Measurements from ENCODE around the gene MAT2B. TPM values are rescaled to one million over a fixed set of nuclear protein-coding genes. Genes with fewer than 3 reads are reported as not detected.

MAT2B gene
- total RNA-seq, 1 experiment from 2014 or later, result 48.4 TPM

DNA sequence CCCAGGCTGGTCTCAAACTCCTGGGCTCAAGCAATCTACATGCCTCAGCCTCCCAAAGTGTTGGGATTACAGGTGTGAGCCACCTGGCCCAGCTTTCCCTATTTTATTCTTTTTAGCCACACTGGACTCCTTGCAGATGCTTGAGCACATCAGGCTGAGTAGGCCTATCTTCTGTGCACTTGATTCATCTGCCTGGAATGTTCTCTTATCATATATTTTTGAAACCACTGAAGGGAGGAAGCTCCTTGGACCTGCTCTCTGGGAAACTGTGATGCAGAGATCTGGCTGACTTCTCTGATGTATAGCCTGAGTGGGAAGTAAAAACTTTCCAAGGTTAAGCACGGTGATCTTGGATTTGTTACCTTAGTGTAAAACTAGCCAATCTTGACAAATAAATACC, 6.5 kb upstream of the MAT2B start:
- Histone ChIP-seq H3T11ph (ENCODE audit: low read length) (no peak overlapping the region), H3K79me1 (ENCODE audit: insufficient read depth, low read depth, low read length, poor library complexity, severe bottlenecking) (no peaks in the 10 kb centered on the region)

More for the DNA sequence above, 6.5 kb upstream of the MAT2B start:
- no peak overlapping the region for H4K91ac ChIP-seq (ENCODE audit: insufficient read length, low read depth, low read length)
- no peaks in the 10 kb centered on the region for H3K9me3 Mint-ChIP-seq
- peaks cover 8 to 9% of the 10 kb centered on the region in 2 experiments for H3K4me1 Mint-ChIP-seq
- H4K8ac ChIP-seq (replicated peaks; ENCODE audit: insufficient read length, low read depth, low read length), result no peak overlapping the region
- WGBS (ENCODE audit: extremely low coverage, insufficient read length, low lambda C conversion rate), result no CpG with 5 or more reads among the region's 1 CpG
- no peak overlapping the region for H2AK5ac ChIP-seq (ENCODE audit: insufficient read length, low read length)
- H4K5ac ChIP-seq (ENCODE audit: insufficient read length, low read depth, low read length), result no peak overlapping the region
- H3K9ac ChIP-seq (ENCODE audit: extremely low read depth, insufficient read length, low read length), result no peak overlapping the region
- no peaks in the 10 kb centered on the region for H3K9me3 ChIP-seq (ENCODE audit: control insufficient read depth, low read depth, low read length)
- no peak overlapping the region for H3K27ac ChIP-seq (ENCODE audit: insufficient read length, low read depth, low read length)
- no peak overlapping the region for H3K4ac ChIP-seq (ENCODE audit: low read depth, low read length)
- no peak overlapping the region for H3K27ac Mint-ChIP-seq
- no peak overlapping the region for H3K4me2 ChIP-seq (ENCODE audit: insufficient read depth, insufficient read length, low read length)
- TF ChIP-seq, protein P1, sequence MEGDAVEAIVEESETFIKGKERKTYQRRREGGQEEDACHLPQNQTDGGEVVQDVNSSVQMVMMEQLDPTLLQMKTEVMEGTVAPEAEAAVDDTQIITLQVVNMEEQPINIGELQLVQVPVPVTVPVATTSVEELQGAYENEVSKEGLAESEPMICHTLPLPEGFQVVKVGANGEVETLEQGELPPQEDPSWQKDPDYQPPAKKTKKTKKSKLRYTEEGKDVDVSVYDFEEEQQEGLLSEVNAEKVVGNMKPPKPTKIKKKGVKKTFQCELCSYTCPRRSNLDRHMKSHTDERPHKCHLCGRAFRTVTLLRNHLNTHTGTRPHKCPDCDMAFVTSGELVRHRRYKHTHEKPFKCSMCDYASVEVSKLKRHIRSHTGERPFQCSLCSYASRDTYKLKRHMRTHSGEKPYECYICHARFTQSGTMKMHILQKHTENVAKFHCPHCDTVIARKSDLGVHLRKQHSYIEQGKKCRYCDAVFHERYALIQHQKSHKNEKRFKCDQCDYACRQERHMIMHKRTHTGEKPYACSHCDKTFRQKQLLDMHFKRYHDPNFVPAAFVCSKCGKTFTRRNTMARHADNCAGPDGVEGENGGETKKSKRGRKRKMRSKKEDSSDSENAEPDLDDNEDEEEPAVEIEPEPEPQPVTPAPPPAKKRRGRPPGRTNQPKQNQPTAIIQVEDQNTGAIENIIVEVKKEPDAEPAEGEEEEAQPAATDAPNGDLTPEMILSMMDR (conservative IDR thresholded peaks at IDR 0.05), result no peak
- H2BK5ac ChIP-seq (ENCODE audit: insufficient read length, low read length), result no peak overlapping the region
- DNase-seq, result no peak
- H4K20me1 ChIP-seq (ENCODE audit: control insufficient read depth, insufficient read depth, insufficient read length), result no peaks in the 10 kb centered on the region
- no peaks in the 10 kb centered on the region for H3K4me1 ChIP-seq (ENCODE audit: insufficient read depth, low read length)
- no peak overlapping the region for H2BK20ac ChIP-seq (ENCODE audit: low read depth, low read length, poor library complexity, severe bottlenecking)
- no peaks in the 10 kb centered on the region for H3K27me3 ChIP-seq (ENCODE audit: insufficient read depth, low read length)
- H3K79me2 ChIP-seq (ENCODE audit: insufficient read depth, low read length), result no peaks in the 10 kb centered on the region; the same call in 1 of the 2 replicates
- H3K4me3 Mint-ChIP-seq, result no peak overlapping the region
- H3K23ac ChIP-seq (ENCODE audit: insufficient read length, low read depth, low read length), result no peak overlapping the region
- H3K18ac ChIP-seq (ENCODE audit: insufficient read length, low read depth, low read length), result no peak overlapping the region
- H2BK120ac ChIP-seq (ENCODE audit: low read depth, low read length, poor library complexity, severe bottlenecking), result no peak overlapping the region
- no peak overlapping the region for H3K56ac ChIP-seq (ENCODE audit: insufficient read length, low read depth, low read length)
- no peaks in the 10 kb centered on the region for H3K36me3 Mint-ChIP-seq (ENCODE audit: insufficient read depth in 1 of 3, low read depth in 3 of 3)
- no peak overlapping the region for H2AFZ ChIP-seq (ENCODE audit: low read length)
- H3K27me3 Mint-ChIP-seq (ENCODE audit: low read depth), result no peaks in the 10 kb centered on the region
- no peaks in the 10 kb centered on the region for H3K23me2 ChIP-seq (ENCODE audit: insufficient read length, low read depth, low read length, poor library complexity, severe bottlenecking)
- H2BK15ac ChIP-seq (ENCODE audit: low read depth, low read length), result no peak overlapping the region; the same call in 1 of the 2 replicates
- no peak overlapping the region for H3K14ac ChIP-seq (ENCODE audit: insufficient read depth, low read length)
- no peak overlapping the region for H2BK12ac ChIP-seq (ENCODE audit: insufficient read length, low read depth, low read length)

Measured in H9 (cell line).